GM12878 (cell line): ENCODE data around the gene FXYD4.

Source experiments
- CTCF ChIP-seq, 3 experiments: IDR thresholded peaks in 2 of 3; conservative IDR thresholded peaks in 1 of 3; 2 replicates each; pipeline ENCODE4 v1.5.1; 2011; ENCODE audit warnings: low read depth in 3 of 3, low read length in 3 of 3, mild to moderate bottlenecking in 3 of 3, control low read depth in 2 of 3, moderate library complexity in 2 of 3, inconsistent platforms in 1 of 3, mixed read lengths in 1 of 3; ENCODE audit not compliant: control insufficient read depth in 2 of 3, insufficient read depth in 1 of 3; ENCODE audit errors: extremely low read depth in 1 of 3
- E2F8 ChIP-seq: fragments of 450-650 bp; IDR thresholded peaks from 2 replicates; pipeline ENCODE4 v1.6.1; 2018; ENCODE audit warnings: mild to moderate bottlenecking, low read depth, moderate library complexity; ENCODE audit not compliant: partially characterized antibody
- EP300 ChIP-seq, 2 experiments: fragments of 150-350 bp in 1 of 2; IDR thresholded peaks; 2 replicates each; pipeline ENCODE4 v1.6.1; 2011 to 2012; ENCODE audit warnings: low read depth in 2 of 2, low read length in 2 of 2, borderline replicate concordance in 1 of 2, improper control_type of control experiment in 1 of 2, inconsistent platforms in 1 of 2; ENCODE audit not compliant: control insufficient read depth in 1 of 2
- SMAD1 ChIP-seq: fragments of 450-650 bp; IDR thresholded peaks from 2 replicates; pipeline ENCODE4 v1.6.1; 2018; ENCODE audit warnings: mild to moderate bottlenecking, low read depth; ENCODE audit not compliant: partially characterized antibody
- SUPT20H ChIP-seq: IDR thresholded peaks from 2 replicates; pipeline ENCODE4 v1.6.1; 2011; ENCODE audit warnings: low read depth, mild to moderate bottlenecking, low read length, moderate library complexity, borderline replicate concordance; ENCODE audit not compliant: control insufficient read depth
- TARDBP ChIP-seq: IDR thresholded peaks from 2 replicates; pipeline ENCODE4 v1.6.1; 2016; ENCODE audit warnings: borderline replicate concordance
- ZBTB33 ChIP-seq: fragments of 450-650 bp; IDR thresholded peaks from 2 replicates; pipeline ENCODE4 v1.6.1; 2017; ENCODE audit warnings: mild to moderate bottlenecking
- ZZZ3 ChIP-seq: IDR thresholded peaks from 2 replicates; pipeline ENCODE4 v1.6.1; 2011; ENCODE audit warnings: low read depth; ENCODE audit not compliant: control insufficient read depth, insufficient read length

DNA sequence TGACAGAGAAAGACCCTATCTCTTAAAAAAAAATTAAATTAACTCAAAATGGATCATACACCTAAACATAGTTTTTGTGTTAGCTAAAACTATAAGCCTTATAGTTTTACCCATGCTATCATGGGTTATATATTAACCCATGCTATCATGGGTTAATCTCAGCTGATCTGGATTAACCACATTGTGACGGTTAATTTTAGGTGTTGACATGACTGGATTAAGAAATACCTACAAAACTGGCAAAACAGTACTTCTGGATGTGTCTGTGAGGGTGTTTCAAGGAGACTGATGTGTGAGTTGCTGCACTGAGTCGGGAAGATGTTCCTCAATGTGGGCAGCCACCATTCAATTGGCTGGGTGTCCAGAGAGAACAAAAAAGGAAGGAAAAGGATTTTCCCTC lies 44.3 kb upstream of the FXYD4 start:
- no peak for TF ChIP-seq CTCF (IDR thresholded peaks at IDR 0.05 in 2 of 3, conservative IDR thresholded peaks at IDR 0.05 in 1 of 3; ENCODE audit: control insufficient read depth in 2 of 3, extremely low read depth in 1 of 3, insufficient read depth in 1 of 3, low read depth in 3 of 3, low read length in 3 of 3)
- TF ChIP-seq E2F8: no peak
- no peak for TF ChIP-seq EP300 (IDR thresholded peaks at IDR 0.05; ENCODE audit: borderline replicate concordance in 1 of 2, control insufficient read depth in 1 of 2, low read depth in 2 of 2, low read length in 2 of 2)
- no peak for TF ChIP-seq TARDBP
- TF ChIP-seq ZZZ3: no peak
- no peak for TF ChIP-seq SMAD1
- no peak for TF ChIP-seq ZBTB33
- no peak for TF ChIP-seq SUPT20H
